Measurements from ENCODE around the gene ALG14.

- TF ChIP-seq EZH2 (IDR thresholded peaks at IDR 0.05; ENCODE audit: borderline replicate concordance, low read length) (no peak), CTCF (IDR thresholded peaks at IDR 0.05; ENCODE audit: low read length) (no peak)
These were observed 120.2 kb downstream of the ALG14 start for GRCh38 chr1:94952539-94952938.

All from OCI-LY1 (cell line).